SK-N-SH (cell line): ENCODE results near the gene ELOVL3. TPM values are rescaled to one million over a fixed set of nuclear protein-coding genes. Genes with fewer than 3 reads are reported as not detected.

Experiments
- CTCF ChIA-PET: fragments of 300-600, 350-600 bp; formaldehyde crosslinking; extraction: SDS; loops from one replicate; lab custom pipeline; 2021; lab: Yijun Ruan, JAX
- POLR2A ChIA-PET: fragments of 350-600 bp; sonication (Branson Sonifier 250); formaldehyde crosslinking; extraction: SDS; loops from one replicate; lab custom pipeline; 2020; ENCODE audit warnings: antibody characterized with exemption, inconsistent platforms; lab: Yijun Ruan, JAX
- DNase-seq: peaks from one replicate; pipeline ENCODE4 v3.0.0; 2012
- H2AFZ ChIP-seq: fragments of 200-600 bp; sonication (generic); 2 replicates; pipeline ENCODE4 v1.8.1; 2016; ENCODE audit warnings: antibody characterized with exemption, mild to moderate bottlenecking, low read depth
- H3F3A ChIP-seq: fragments of 200-600 bp; sonication (generic); replicated peaks from 2 replicates; pipeline ENCODE3; 2016; ENCODE audit warnings: antibody characterized with exemption, mild to moderate bottlenecking; ENCODE audit not compliant: insufficient read depth
- H3K27ac ChIP-seq, 2 experiments: fragments of 200-500 bp in 1 of 2; fragments of 200-600 bp in 1 of 2; sonication (Bioruptor generic) in 1 of 2; sonication (generic), shearing (Covaris generic) in 1 of 2; 2 replicates each; pipeline versions ENCODE4 v1.5.1 to v1.6.1; 2014 to 2016; ENCODE audit warnings: low read depth in 2 of 2, inconsistent platforms in 1 of 2, low read length in 1 of 2, mild to moderate bottlenecking in 1 of 2, mixed read lengths in 1 of 2
- H3K27me3 ChIP-seq: fragments of 200-600 bp; sonication (generic), shearing (Covaris generic); 2 replicates; pipeline ENCODE4 v1.6.1; 2016; ENCODE audit warnings: mixed run types; ENCODE audit not compliant: insufficient read depth
- H3K36me3 ChIP-seq, 2 experiments: fragments of 200-500 bp in 1 of 2; fragments of 200-600 bp in 1 of 2; sonication (Bioruptor generic) in 1 of 2; sonication (generic) in 1 of 2; replicated peaks in 1 of 2; 2 replicates each; pipeline versions ENCODE3 to v1.5.1; 2014 to 2016; ENCODE audit warnings: low read length in 1 of 2, mild to moderate bottlenecking in 1 of 2; ENCODE audit not compliant: insufficient read depth in 2 of 2, control insufficient read depth in 1 of 2
- H3K4me1 ChIP-seq, 2 experiments: fragments of 200-500 bp in 1 of 2; fragments of 200-600 bp in 1 of 2; sonication (Bioruptor generic) in 1 of 2; sonication (generic), shearing (Covaris generic) in 1 of 2; 2 replicates each; pipeline versions ENCODE4 v1.5.1 to v1.6.1; 2014 to 2016; ENCODE audit warnings: low read depth in 1 of 2, low read length in 1 of 2, mixed run types in 1 of 2; ENCODE audit not compliant: insufficient read depth in 2 of 2, control insufficient read depth in 1 of 2
- H3K4me2 ChIP-seq: fragments of 200-600 bp; sonication (generic), shearing (Covaris generic); 2 replicates; pipeline ENCODE4 v1.6.1; 2017; ENCODE audit warnings: mixed run types
- H3K4me3 ChIP-seq, 2 experiments: fragments of 200-500 bp in 1 of 2; fragments of 200-600 bp in 1 of 2; sonication (Bioruptor generic) in 1 of 2; sonication (generic), shearing (Covaris generic) in 1 of 2; 2 replicates each; pipeline versions ENCODE4 v1.5.1 to v1.8.1; 2014 to 2016; ENCODE audit warnings: low read depth in 2 of 2, inconsistent platforms in 1 of 2, low read length in 1 of 2, mild to moderate bottlenecking in 1 of 2, mixed read lengths in 1 of 2, moderate library complexity in 1 of 2
- H3K79me2 ChIP-seq: fragments of 200-600 bp; sonication (generic); 2 replicates; pipeline ENCODE4 v1.8.1; 2017; ENCODE audit warnings: mild to moderate bottlenecking; ENCODE audit not compliant: insufficient read depth
- H3K9ac ChIP-seq: fragments of 200-600 bp; sonication (generic); 2 replicates; pipeline ENCODE4 v1.6.1; 2017; ENCODE audit warnings: mixed run types
- H3K9me2 ChIP-seq: fragments of 200-600 bp; sonication (generic); 2 replicates; pipeline ENCODE4 v1.6.1; 2017; ENCODE audit warnings: mixed run types
- H3K9me3 ChIP-seq: fragments of 200-600 bp; sonication (generic); 2 replicates; pipeline ENCODE4 v1.6.1; 2017; ENCODE audit warnings: mixed run types, mild to moderate bottlenecking, moderate library complexity
- H4K20me1 ChIP-seq: fragments of 200-600 bp; sonication (generic); 2 replicates; pipeline ENCODE4 v1.6.1; 2017; ENCODE audit warnings: mild to moderate bottlenecking, mixed run types; ENCODE audit not compliant: insufficient read depth
- CTCF ChIP-seq: fragments of 200-600 bp; sonication (generic); IDR thresholded peaks from 2 replicates; pipeline ENCODE4 v1.6.1; 2017; ENCODE audit warnings: antibody characterized with exemption, mild to moderate bottlenecking, moderate library complexity
- EP300 ChIP-seq, 2 experiments: IDR thresholded peaks; 2 replicates each; pipeline versions ENCODE4 v1.4.0 to v1.6.1; 2012; ENCODE audit warnings: borderline replicate concordance in 1 of 2, low read depth in 1 of 2, low read length in 1 of 2
- FOXM1 ChIP-seq: IDR thresholded peaks from 2 replicates; pipeline ENCODE4 v1.4.0; 2012; ENCODE audit warnings: low read depth, mild to moderate bottlenecking
- IRF3 ChIP-seq: fragments of 150-350 bp; IDR thresholded peaks from 2 replicates; pipeline ENCODE4 v1.6.1; 2016; ENCODE audit warnings: mild to moderate bottlenecking, low read depth, low read length
- JUND ChIP-seq: IDR thresholded peaks from 2 replicates; pipeline ENCODE4 v1.4.0; 2012
- MAX ChIP-seq: IDR thresholded peaks from 2 replicates; pipeline ENCODE4 v1.4.0; 2012; ENCODE audit warnings: low read depth
- MEF2A ChIP-seq: IDR thresholded peaks from 2 replicates; pipeline ENCODE4 v1.4.0; 2012; ENCODE audit warnings: low read depth, borderline replicate concordance
- NRF1 ChIP-seq: IDR thresholded peaks from 2 replicates; pipeline ENCODE4 v1.6.1; 2012; ENCODE audit warnings: low read depth, mild to moderate bottlenecking, low read length
- RAD21 ChIP-seq: IDR thresholded peaks from 2 replicates; pipeline ENCODE4 v1.6.1; 2012; ENCODE audit warnings: mild to moderate bottlenecking, low read length
- RFX5 ChIP-seq: IDR thresholded peaks from 2 replicates; pipeline ENCODE4 v1.6.1; 2012; ENCODE audit warnings: mild to moderate bottlenecking, improper control_type of control experiment, low read length
- RXRA ChIP-seq: IDR thresholded peaks from 2 replicates; pipeline ENCODE4 v1.4.0; 2012; ENCODE audit warnings: low read depth, mild to moderate bottlenecking, borderline replicate concordance
- SIN3A ChIP-seq: IDR thresholded peaks from 2 replicates; pipeline ENCODE4 v1.6.1; 2012; ENCODE audit warnings: low read depth, mild to moderate bottlenecking, low read length, moderate library complexity, borderline replicate concordance
- SMC3 ChIP-seq: IDR thresholded peaks from 2 replicates; pipeline ENCODE4 v1.6.1; 2012; ENCODE audit warnings: low read depth, low read length, improper control_type of control experiment
- WGBS: methylation state at CpG from one replicate; pipeline ENCODE4 v1.1.6; 2017; ENCODE audit warnings: low lambda C conversion rate; 5-methylcytosine and 5-hydroxymethylcytosine counted together
- polyA plus RNA-seq, 3 experiments: library from polyadenylated mRNA; depleted of rRNA; stranded (reverse); fragments of >200 nt; gene quantifications; 2 replicates each; pipeline ENCODE4 v1.2.3, GENCODE V29; 2012
- TF ChIP-seq, protein P1 (sequence below): IDR thresholded peaks from 2 replicates; pipeline ENCODE4 v1.4.0; 2012; ENCODE audit warnings: low read depth, borderline replicate concordance

ELOVL3 gene
- polyA plus RNA-seq, 1 of the 3 experiments (the other 2 are of a cell fraction) = 0.25 TPM

- CTCF ChIA-PET = interaction anchor here (0.9 to 23.6 kb wide), 44 partner anchors 9 to 353 kb away, joined by 3 to 824 read pairs (median 12); partner anchors contain the start of genes FBXL15, GBF1, NFKB2 and NOLC1
- Histone ChIP-seq H3K9ac (no peak overlapping the region), H3K4me3 (peak overlapping the region; percentile 42 to 46), H3K79me2 (no peaks in the 10 kb centered on the region), H3K9me2 (no peaks in the 10 kb centered on the region), H4K20me1 (no peaks in the 10 kb centered on the region), H3K36me3 (no peaks in the 10 kb centered on the region), H3F3A (peaks cover 6% of the 10 kb centered on the region), H3K4me1 (peaks cover 0 to 17% of the 10 kb centered on the region in 2 experiments; a peak in 1 of 4 replicates), H3K27ac (no peak overlapping the region), H2AFZ (peak overlapping the region; percentile 89; the same call in 1 of the 2 replicates), H3K4me2 (peak overlapping the region; percentile 89), H3K27me3 (peaks cover 17% of the 10 kb centered on the region; the same call in 1 of the 2 replicates), H3K9me3 (no peaks in the 10 kb centered on the region)
- POLR2A ChIA-PET = interaction anchor here (1.5 kb wide), 1 partner anchor 121 kb away, joined by 6 read pairs; no protein-coding TSS in a partner anchor
- 1% methylated on average over 31 of the region's 52 CpGs for WGBS
- peak; percentile 74 for DNase-seq
- TF ChIP-seq MEF2A (no peak), CTCF (peak; percentile 31), RFX5 (no peak), RXRA (no peak), JUND (no peak), SMC3 (no peak), EP300 (IDR thresholded peaks at IDR 0.05; ENCODE audit: borderline replicate concordance in 1 of 2, low read depth in 1 of 2, low read length in 1 of 2) (no peak), IRF3 (no peak), MAX (peak; percentile 19; the same call in 1 of the 2 replicates), FOXM1 (no peak), SIN3A (no peak), NRF1 (no peak), RAD21 (peak; percentile 33; the same call in 1 of the 2 replicates)
- TF ChIP-seq, protein P1, sequence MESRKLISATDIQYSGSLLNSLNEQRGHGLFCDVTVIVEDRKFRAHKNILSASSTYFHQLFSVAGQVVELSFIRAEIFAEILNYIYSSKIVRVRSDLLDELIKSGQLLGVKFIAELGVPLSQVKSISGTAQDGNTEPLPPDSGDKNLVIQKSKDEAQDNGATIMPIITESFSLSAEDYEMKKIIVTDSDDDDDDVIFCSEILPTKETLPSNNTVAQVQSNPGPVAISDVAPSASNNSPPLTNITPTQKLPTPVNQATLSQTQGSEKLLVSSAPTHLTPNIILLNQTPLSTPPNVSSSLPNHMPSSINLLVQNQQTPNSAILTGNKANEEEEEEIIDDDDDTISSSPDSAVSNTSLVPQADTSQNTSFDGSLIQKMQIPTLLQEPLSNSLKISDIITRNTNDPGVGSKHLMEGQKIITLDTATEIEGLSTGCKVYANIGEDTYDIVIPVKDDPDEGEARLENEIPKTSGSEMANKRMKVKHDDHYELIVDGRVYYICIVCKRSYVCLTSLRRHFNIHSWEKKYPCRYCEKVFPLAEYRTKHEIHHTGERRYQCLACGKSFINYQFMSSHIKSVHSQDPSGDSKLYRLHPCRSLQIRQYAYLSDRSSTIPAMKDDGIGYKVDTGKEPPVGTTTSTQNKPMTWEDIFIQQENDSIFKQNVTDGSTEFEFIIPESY = no peak
- TF ChIP-seq, all 33 proteins: peak for 3
Observed at GRCh38 chr10:102230861-102231356, 4.8 kb downstream of the ELOVL3 start.
